HG03460 (cell line): ENCODE results near the gene HMCES.

Experiments
- ATAC-seq: cut with Tn5 transposase; IDR thresholded peaks from one replicate; pipeline ENCODE4 v1.9.1; 2021; ENCODE audit not compliant: unreplicated experiment

Gene HMCES, protein sequence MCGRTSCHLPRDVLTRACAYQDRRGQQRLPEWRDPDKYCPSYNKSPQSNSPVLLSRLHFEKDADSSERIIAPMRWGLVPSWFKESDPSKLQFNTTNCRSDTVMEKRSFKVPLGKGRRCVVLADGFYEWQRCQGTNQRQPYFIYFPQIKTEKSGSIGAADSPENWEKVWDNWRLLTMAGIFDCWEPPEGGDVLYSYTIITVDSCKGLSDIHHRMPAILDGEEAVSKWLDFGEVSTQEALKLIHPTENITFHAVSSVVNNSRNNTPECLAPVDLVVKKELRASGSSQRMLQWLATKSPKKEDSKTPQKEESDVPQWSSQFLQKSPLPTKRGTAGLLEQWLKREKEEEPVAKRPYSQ

DNA sequence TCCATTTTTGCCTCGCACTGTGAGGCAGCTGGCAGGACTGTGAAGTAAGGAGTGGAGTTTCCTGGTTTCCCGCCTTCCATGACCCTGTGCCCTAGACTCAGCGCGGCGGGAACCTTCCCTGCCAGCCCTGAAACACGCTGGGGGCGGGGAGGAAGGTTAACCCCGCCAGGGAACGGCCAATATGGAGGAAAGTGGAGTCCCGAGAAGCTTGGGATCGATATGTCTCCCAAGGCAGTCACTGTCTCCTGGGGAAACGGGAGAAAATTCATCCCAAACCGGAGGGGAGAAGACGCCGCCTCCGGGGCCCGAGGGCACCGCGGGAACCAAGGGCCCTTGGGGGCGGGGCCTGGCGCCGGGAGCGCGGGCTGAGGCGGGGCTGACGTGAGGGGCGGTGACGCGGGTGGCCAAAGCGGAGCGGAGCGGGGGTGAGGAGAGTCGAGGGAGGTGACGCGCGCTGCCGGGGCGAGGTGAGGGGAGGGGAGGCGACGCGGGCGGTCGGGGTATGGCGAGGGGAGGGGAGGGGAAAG is at the start of gene HMCES:
Gene HMCES, plus strand, starts transcription at position 432 of the 527 bp plus-strand sequence. CDS start 863 bp downstream, outside the sequence.
- ATAC-seq, result peak; percentile 48

DNA sequence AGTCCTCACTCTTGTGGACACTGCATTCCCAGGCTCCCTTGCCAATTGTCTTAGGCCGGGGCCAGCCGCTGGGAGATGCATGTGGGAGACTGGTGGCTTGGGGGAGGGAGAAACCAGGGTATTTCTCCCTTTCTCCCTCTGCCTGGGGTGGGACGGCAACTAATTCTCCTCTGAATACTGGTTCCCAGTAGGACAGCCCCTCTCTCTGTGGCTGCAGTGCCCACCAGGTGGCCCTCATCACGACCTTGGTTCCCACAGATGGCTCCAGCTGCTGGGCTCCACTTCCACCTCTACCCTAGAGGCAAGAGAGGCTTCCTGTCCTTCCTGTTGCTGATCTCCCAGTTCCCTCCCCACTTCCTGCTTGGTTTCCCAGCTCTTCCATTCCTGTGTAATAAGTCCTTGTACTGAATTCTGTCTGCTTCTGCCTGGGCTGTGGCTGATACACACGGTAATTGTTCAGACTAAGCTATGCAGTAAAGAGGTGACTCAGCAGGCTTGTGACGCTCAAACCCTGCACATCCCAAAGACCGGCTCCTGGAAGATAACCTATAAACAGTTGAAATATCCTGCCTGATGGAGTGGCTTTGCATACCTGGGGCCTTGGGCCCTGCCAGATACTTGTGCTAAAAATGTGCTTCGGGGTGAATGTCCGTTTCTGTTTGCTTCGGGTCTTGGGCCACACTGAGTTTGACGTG is 49.6 kb upstream of the HMCES start:
- no peak for ATAC-seq

DNA sequence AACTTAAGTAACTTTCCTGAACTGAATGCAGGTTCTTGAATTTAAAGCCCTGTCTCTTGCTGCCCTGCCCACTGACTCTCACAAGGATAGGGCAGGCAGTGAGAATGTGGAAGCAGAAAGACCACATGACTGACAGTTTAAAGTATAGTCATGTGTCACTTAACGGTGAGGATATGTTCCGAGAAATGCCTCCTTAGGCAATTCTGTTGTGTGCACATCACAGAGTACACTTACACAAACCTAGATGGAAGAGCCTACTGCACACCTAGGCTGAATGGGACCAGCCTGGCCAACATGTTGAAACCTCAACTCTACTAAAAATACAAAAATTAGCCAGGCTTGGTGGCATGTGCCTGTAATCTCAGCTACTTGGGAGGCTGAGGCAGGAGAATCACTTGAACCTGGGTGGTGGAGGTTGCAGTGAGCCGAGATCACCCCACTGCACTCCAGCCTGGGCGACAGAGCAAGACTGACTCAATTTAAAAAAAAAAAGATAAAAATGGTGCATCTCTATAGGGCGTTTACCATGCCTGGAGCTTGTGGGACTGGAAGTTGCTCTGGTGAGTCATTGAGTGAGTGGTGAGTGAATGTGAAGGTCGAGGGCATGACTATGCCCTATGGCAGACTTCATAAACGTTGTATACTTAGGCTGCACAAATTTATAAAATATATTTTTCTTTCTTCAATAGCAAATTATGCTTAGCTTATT is 48.2 kb upstream of the HMCES start:
- no peak for ATAC-seq

DNA sequence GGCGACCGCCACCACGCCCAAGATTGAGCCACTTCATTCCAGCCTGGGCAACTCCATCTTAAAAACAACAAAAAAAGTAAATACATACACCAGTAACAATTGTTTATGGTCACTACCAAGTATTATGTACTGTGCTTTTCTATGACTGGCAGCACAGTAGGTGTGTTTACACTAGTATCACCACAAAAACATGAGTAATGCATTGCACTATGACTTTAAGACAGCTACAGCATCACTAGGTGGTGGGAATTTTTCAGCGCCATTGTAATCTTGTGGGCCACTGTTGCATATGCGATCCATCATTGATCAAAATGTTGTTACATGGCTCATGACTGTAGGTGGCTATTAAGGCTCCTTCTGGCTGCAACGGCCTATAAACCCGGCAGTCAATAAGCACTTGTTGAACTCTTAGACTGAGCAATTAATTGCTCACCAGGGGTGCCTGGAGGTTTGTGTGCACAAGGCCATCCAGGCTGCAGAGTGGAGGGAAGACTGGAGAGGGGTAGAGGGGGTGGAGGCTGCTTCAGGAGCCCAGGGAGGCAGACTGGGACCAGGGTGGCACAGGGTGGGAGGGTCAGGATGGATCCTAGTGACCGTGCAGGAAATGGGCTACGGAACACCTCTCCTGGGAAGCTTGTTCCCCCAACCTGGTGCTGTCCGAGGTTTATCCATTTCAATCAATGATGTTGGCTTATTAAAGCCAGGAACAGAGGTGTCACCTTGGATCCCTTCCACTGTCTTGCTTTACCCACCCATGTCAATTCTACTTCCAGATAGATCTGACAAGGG is 47.1 kb upstream of the HMCES start:
- ATAC-seq, result no peak

DNA sequence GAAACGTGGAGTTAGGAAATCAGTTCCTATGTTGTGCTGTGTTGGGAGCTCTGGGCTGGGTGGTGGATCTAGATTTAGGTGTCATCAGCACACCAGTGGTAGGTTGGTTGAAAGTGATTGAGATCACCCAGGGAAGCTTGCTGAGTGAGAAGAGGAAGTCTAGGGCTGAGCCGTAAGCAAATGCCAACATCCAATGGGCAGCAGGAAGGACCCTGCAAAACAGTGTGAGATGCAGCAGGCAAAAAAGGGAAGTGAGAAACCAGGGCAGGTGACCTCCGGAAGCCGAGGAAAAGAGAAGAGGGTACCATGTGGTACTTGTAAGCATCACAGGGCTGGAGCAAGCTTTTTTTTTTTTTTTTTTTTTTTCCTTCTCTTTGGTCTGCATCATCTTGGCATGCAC is 45.1 kb upstream of the HMCES start:
- ATAC-seq, result peak; percentile 93

DNA sequence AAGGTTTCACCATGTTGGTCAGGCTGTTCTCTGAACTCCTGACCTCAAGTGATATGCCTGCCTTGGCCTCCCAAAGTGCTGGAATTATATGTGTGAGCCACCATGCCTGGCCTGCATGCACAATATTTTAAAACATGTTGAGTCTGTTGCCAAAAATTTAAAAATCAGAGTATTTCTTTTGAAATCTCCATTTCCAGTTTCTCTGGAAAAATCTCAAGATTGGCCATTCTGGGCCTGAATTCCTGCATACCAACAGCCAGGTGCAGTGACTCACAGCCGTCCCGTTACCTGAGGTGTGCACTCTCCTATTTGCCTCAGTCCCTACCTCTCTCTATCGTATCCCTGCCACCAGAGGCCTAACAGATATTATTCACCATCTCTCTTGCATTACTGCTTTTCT is 44.2 kb upstream of the HMCES start:
- no peak for ATAC-seq

DNA sequence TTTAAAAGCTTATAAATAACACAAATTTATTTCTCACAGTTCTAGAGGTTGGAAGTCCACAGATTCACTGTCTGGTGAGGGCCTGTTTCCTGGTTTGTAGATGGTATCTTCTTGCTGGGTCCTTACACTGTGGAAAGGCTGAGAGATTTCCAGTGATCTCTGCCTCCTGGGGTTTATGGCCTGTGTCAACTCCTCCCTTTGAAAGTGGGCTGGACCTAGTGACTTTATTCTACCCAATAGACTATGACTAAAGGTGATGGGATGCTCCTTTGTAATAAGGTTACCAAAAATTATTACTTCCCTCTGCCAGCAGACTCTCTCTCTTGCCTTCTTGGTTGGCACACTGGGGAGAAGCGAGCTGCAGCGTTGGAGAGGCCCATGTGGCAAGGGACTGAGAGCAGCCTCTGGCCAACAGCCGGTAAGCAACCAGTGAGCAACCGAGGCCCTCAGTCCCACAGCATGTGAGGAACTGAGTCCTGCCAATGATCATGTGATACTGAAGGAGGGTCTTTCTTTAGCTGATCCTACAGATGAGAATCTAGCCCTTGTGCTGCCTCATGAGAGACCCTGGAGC is 43.2 kb upstream of the HMCES start:
- no peak for ATAC-seq

DNA sequence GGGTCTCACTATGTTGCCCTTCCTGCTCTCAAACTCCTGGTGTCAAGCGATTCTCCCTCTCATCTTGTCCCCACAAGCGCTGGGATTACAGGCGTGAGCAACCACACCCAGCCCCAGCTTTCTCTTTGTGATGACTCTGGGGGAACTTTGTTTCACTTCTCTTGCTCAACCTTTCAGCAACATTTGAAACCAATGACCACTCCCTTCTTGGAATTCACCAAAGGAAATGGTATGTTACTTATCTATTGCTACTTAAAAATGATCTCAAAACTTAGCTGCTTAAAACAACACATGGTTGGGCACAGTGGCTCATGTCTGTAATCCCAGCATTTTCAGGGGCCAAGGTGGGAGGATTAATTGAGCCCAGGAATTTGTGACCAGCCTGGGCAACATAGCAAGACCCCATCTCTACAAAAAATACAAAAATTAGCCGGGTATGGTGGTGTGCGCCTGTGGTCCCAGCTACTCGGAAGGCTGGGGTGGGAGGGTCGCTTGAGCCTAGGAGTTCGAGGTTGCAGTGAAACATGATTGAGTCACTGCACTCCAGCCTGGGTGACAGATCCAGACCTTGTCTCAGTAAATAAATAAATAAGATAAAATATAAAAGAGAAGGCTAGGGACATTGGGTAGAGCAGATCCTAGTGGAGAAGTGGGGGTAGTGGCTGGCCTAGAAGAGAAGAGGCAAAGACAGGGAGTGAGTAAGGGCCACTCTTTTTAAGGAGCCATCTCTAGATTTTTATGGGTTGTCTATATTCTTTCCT is 39.5 kb upstream of the HMCES start:
- ATAC-seq, result no peak

DNA sequence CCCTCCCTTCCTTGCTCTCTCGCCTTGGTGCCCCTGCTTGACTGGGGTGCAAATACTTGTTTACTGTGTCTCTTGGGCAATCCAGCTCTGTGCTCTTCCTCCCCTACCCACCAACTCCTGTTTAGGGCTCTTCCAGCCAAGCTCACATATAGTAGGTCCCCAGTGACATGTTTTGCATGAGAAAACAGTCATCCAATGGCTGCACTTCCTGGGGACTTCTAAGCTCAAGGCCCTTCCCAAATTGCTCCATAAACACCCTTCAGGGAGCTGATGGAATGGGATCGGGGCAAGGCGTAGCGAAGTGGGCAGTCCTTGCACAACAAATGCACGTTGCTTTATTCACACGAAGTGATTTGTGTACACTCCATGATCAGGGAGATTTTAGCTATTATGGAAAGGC is 38.7 kb upstream of the HMCES start:
- ATAC-seq, result no peak

DNA sequence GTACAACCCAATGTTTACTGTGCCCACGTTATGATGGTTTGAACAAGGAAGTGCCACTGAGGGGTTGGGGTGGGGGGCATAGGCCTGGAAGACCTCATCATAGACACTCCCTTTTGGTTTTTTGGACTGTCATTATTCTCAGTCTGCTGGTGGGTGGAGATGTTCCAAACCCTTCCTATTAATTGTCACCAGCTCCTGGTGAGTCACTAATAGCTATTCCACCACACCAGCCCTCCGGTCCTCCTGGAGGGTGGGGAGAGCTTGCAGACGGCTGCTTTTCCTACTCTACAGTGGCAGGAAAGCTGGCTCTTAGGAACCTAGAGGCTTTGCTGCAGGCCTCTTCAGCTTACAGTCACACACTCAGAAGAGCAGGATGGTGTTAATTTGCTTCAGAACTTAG is 38.2 kb upstream of the HMCES start:
- no peak for ATAC-seq

DNA sequence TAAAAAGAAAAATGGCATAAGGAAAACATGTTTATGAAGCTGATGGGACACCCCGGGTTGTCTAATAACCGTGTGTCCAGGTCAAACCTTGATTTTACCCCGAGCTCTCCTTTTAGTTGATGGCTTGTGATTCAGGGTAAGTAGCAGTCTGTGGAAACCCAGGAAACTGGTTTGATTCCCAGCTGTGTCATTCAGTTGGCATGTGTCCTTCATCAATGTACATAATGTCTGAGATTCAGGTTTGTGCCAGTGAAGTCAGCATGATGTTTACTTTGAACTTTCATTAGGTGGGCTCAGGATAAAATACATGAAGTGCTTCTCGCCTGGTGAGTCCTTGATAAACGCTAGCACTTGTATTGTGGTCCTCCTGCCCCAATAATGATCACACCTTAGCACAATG is 33.5 kb upstream of the HMCES start:
- no peak for ATAC-seq

DNA sequence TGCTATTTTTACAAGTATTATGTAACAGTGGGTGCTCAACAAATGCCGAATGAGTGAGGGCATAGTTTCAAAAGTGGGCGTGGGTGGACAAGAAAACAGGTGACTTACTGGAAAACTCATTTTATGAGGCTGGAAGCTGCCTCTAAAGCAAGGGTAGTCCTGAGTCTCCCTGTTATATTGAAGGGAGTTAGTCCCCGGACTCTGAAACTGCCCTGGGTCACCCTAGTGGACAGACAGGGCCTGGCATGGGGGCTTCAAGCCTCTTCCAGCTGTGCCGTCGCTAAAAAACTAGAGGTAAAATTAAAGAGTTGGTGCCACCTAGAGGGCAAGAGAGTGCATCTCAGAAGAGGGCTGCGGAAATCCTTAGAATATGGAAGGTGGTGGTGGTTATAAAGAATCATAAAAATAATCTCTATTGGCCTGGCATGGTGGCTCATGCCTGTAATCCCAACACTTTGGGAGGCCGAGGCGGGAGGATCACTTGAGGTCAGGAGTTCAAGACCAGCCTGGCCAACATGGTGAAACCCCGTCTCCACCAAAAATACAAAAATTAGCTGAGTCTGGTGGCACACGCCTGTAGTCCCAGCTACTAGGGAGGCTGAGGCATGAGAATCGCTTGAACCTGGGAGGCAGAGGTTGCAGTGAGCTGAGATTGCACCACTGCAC is 32.9 kb upstream of the HMCES start:
- peak; percentile 49 for ATAC-seq

DNA sequence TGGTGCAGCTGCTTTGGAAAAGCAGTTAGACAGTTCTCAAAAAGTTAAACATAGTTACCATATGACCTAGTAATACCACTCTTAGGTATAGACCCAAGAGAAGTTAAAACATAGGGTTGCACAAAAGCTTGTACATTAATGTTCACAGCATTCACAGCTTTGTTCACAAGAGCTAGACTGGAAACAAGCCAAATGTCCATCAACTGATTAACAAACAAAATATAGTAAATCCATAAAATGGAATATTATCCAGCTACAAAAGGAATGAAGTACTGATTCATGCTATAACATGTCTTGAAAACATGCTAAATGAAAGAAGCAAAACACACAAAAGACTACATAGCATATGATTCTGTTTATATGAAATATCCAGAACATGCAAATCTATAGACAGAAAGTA is 32.0 kb upstream of the HMCES start:
- no peak for ATAC-seq

DNA sequence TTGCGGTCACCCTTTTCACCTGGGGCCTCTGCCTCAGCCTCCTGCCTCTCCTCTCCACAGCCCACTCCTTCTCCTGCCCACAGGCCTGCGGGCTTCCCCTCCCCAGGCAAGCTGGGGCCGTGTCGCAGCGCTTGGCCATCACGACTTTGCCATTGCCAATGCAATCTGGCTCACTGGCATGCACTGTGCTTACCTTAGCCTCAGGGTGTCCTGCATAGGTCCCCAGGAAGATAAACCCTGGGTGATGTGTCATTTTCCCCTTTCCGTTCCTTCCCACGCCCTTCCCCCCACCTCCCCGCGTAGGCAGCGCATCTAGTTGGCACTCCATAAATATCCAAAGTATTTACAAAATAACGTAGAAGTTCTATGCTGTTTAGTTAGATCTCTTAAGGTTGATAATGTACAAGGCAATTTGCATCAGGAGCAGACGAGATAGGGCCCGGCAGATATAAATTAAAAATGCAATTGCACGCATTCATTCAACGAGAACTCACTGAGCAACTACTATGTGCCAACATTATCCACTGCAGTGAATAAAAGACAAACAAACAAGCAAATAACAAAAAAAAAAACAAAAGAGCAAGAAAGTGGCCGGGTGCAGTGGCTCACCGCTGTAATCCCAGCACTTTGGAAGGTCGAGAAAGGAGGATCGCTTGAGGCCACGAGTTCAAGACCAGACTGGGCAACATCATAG is 30.2 kb upstream of the HMCES start:
- no peak for ATAC-seq

DNA sequence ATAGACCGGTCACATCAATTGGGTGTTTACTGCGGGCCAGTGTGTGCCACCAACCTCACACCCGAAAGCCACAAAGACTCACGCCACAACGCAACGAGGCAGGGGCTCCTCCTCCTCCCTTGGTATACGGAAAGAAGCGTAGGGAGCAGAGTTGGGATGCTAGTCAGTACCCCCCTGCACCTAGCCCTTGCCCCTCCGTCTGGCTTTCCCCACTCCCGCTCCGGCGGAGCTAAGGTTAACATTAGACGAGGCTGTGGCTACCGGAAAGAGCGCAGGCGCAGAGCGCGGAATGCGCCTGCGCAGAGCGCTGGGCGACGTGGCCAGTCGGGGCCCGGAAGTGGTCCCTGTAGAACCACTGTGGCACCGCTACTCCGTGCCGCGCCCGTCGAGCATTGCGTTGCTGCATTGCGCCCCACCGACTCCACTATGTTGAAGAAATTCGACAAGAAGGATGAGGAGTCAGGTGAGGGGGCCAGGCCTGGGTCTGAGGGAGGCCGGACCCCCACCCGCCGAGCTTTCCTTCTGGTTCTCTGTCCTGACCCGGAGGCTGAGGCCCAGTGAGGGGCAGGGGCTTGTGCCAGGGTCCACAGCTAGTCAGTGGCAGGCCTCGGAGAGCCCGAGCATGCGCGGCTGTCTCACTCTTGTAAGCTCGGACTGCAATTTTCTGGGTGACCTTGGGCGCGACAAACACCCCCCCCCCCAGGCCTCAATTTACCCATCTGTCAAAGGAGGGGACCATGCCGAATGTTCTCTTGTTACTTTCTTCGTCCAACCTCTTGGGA is 29.2 kb upstream of the HMCES start, which contains the start of gene COPG1:
Gene COPG1, plus strand, starts transcription at position 323 of the 782 bp plus-strand sequence. Its CDS starts 104 bp downstream, at position 427.
- peak; percentile 82 for ATAC-seq

DNA sequence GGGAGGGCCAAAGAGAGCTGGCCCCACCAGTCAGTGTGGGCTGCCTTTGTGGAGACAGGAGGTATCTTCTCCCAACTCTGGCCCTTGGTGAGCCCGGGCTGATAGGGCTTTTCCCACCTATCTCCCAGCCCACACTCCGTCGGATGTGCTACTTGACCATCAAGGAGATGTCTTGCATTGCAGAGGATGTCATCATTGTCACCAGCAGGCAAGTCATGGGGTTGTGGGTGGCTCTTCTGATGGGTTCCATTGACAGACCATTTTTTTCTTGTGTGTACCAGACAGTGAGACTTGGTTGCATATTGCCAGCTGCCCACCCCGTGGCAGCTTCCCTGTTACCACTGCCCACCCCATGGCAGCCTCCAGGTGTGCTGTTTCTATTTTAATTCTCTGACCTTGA is 25.9 kb upstream of the HMCES start:
- ATAC-seq, result no peak

DNA sequence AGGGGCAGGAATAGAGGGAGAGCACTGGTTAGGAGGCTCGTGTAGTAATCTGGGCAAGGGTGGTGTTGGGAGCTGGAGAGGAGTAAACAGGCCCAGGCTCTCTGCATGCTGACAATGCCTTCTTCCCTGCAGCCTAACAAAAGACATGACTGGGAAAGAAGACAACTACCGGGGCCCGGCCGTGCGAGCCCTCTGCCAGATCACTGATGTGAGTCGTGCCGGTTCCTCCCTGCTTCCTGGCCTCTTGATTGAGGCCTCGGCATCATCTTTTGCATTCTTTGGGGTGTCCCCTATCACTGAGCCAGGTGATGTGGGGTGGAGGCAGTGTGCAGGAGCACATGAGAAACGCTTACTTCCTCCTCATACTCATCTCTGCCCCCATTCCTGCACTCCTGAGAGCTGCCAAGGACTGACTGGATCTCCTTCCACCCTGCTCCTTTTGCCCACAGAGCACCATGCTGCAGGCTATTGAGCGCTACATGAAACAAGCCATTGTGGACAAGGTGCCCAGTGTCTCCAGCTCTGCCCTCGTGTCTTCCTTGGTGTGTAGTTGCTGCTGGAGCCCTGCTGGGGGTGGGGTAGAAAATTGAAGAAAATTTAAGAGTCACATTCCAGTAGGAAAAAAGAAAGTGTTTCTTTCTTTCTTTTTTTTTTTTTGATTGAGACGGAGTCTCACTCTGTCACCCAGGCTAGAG is 24.0 kb upstream of the HMCES start:
- no peak for ATAC-seq
